ENCODE measurements around the gene HK3. TPM values are rescaled to one million over a fixed set of nuclear protein-coding genes. Genes with fewer than 3 reads are reported as not detected.

Gene HK3
- total RNA-seq, 1 donor from 2014 or later, result not detected

GRCh38 chr5:176881816-176882566, 17.2 kb downstream of the HK3 start:
- Mint-ChIP-seq H3K4me1 (ENCODE audit: low read depth, unreplicated experiment) (peaks cover 9% of the 10 kb centered on the region), H3K27ac (ENCODE audit: unreplicated experiment) (no peak overlapping the region), H3K27me3 (ENCODE audit: unreplicated experiment) (peaks cover 11% of the 10 kb centered on the region), H3K36me3 (ENCODE audit: unreplicated experiment) (peaks cover 4% of the 10 kb centered on the region), H3K4me3 (ENCODE audit: unreplicated experiment) (peak overlapping the region; percentile 25), H3K9me3 (ENCODE audit: unreplicated experiment) (peaks cover 8% of the 10 kb centered on the region)
- no peak for DNase-seq
- TF ChIP-seq CTCF (IDR thresholded peaks at IDR 0.05; ENCODE audit: partially characterized antibody, unreplicated experiment), result no peak

DNA sequence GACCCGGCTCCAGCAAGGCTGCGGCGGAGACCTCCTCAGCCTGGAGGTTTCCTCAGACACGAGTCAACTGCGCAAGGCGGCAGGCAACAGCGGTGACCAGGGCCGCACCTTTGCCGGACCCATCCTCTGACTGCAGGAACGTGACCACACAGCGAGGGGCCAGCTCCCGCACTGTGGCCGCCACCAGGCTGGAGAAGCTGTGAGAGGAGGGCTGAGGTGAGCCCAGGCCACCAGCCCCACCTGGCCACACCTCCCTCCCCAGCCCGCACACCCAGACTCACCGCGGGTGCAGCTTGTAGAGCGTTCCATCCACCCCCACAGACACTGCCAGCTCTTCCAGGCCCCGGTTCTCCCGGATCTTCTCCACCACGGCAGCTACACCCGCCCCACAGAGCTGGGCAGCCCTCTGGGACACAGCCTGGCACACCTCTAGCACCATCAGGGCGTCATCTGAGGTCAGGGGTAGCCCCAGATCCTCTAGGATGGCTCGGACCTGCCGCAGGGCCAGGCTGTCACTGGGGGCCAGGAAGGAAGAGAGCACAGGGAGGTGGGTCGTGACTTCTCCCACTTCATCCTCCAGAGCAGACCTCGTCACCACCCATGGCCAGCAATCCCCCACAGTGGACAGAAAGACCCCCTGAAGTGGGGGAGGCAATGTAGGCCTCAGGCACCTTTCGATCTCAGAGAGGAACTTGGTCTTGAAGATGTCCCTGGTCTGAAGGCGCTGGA, 18.0 kb downstream of the HK3 start:
- no peak overlapping the region for H3K27ac Mint-ChIP-seq (ENCODE audit: unreplicated experiment)
- DNase-seq, result no peak
- peaks cover 9% of the 10 kb centered on the region for H3K4me1 Mint-ChIP-seq (ENCODE audit: low read depth, unreplicated experiment)
- no peak overlapping the region for H3K4me3 Mint-ChIP-seq (ENCODE audit: unreplicated experiment)
- H3K9me3 Mint-ChIP-seq (ENCODE audit: unreplicated experiment), result peaks cover 6% of the 10 kb centered on the region
- no peak for TF ChIP-seq CTCF (IDR thresholded peaks at IDR 0.05; ENCODE audit: partially characterized antibody, unreplicated experiment)
- peaks cover 4% of the 10 kb centered on the region for H3K36me3 Mint-ChIP-seq (ENCODE audit: unreplicated experiment)
- H3K27me3 Mint-ChIP-seq (ENCODE audit: unreplicated experiment), result peaks cover 11% of the 10 kb centered on the region

DNA sequence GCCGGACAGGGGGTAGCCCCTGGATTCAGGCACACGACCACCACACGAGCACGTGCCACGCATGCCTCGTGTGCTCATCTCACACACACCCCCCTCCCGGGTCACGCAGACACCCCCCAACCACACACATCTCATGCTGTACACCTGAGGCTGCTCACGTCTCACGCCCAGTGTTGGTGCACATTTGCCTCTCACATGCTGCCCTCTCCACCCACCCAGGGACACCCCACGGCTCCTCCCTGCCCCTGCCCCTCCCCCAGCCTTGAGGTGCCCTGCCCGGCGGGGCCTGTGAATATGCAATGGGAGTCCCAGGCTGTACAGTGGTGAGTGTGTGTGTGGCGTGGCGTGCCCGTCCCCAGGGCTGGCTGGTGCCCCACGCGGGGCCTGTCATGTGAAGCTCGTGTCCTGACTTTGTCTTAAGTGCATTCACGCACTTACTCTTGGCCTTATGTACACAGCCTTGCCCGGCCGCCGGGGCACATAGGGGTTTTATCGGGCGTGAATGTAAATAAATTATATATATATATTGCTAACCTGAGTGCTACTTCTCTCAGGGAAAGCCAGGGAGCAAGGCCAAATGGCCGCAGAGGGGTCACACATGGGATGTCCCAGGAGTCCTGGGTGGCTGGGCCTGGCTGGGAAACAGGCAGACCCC, 18.7 kb downstream of the HK3 start:
- Mint-ChIP-seq H3K27me3 (ENCODE audit: unreplicated experiment) (peaks cover 16% of the 10 kb centered on the region), H3K36me3 (ENCODE audit: unreplicated experiment) (peaks cover 4% of the 10 kb centered on the region), H3K9me3 (ENCODE audit: unreplicated experiment) (peaks cover 9% of the 10 kb centered on the region), H3K4me1 (ENCODE audit: low read depth, unreplicated experiment) (peaks cover 15% of the 10 kb centered on the region), H3K4me3 (ENCODE audit: unreplicated experiment) (no peak overlapping the region), H3K27ac (ENCODE audit: unreplicated experiment) (no peak overlapping the region)
- no peak for TF ChIP-seq CTCF (IDR thresholded peaks at IDR 0.05; ENCODE audit: partially characterized antibody, unreplicated experiment)
- DNase-seq, result no peak

GRCh38 chr5:176879663-176880361, 19.3 kb downstream of the HK3 start:
- H3K4me1 Mint-ChIP-seq (ENCODE audit: low read depth, unreplicated experiment), result peaks cover 22% of the 10 kb centered on the region
- TF ChIP-seq CTCF (IDR thresholded peaks at IDR 0.05; ENCODE audit: partially characterized antibody, unreplicated experiment), result no peak
- DNase-seq, result no peak
- peaks cover 15% of the 10 kb centered on the region for H3K9me3 Mint-ChIP-seq (ENCODE audit: unreplicated experiment)
- H3K36me3 Mint-ChIP-seq (ENCODE audit: unreplicated experiment), result peaks cover 4% of the 10 kb centered on the region
- H3K27me3 Mint-ChIP-seq (ENCODE audit: unreplicated experiment), result peaks cover 23% of the 10 kb centered on the region
- H3K27ac Mint-ChIP-seq (ENCODE audit: unreplicated experiment), result no peak overlapping the region
- no peak overlapping the region for H3K4me3 Mint-ChIP-seq (ENCODE audit: unreplicated experiment)

Measured in glutamatergic neuron (in vitro differentiated cells).